Activated naive CD8-positive, alpha-beta T cell treated with anti-CD3 and anti-CD28 coated beads, Interleukin-2, amount 50 U/mL, for 24 hours (primary cell): ENCODE measurements around the gene BARX2.

Experiments used
- ATAC-seq: fragments of 150-1000 bp; cut with Tn5 transposase; one replicate; pipeline ENCODE4 v1.10.0; 2021
- DNase-seq: peaks from one replicate; pipeline ENCODE4 v3.0.0; 2021
- H3K27ac Mint-ChIP-seq: one replicate; pipeline ENCODE4 v1.8.0; 2021; ENCODE audit warnings: mild to moderate bottlenecking, mixed read lengths
- H3K27me3 Mint-ChIP-seq: one replicate; pipeline ENCODE4 v1.8.0; 2021; ENCODE audit warnings: mixed read lengths
- H3K36me3 Mint-ChIP-seq: one replicate; pipeline ENCODE4 v1.8.0; 2021; ENCODE audit warnings: low read depth, mixed read lengths
- H3K4me1 Mint-ChIP-seq: one replicate; pipeline ENCODE4 v1.8.0; 2021; ENCODE audit warnings: mixed read lengths
- H3K4me3 Mint-ChIP-seq: one replicate; pipeline ENCODE4 v1.8.0; 2021; ENCODE audit warnings: mild to moderate bottlenecking, moderate library complexity, mixed read lengths
- H3K9me3 Mint-ChIP-seq: one replicate; pipeline ENCODE4 v1.8.0; 2021; ENCODE audit warnings: mixed read lengths

Gene BARX2

DNA sequence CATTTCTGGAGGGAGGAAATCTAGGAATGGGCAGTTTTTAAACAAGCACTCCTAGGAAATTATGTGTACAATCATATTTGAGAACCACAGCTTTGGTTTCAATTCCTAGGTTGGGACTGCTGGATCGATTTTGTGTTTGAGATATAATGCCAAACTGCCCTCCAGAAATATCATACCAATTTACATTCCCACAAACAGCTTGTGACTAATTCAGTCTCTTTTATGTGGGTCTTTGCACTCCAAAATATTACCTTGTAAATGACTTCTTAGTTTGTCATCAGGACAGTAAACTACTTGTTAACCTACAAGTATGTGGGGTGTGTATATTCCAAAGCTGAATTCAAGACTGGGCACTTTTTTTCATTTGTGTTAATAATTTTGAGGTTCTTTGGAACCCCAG lies 9.8 kb upstream of the BARX2 start:
- H3K27me3 Mint-ChIP-seq = peaks cover 54% of the 10 kb centered on the region
- no peaks in the 10 kb centered on the region for H3K9me3 Mint-ChIP-seq
- H3K27ac Mint-ChIP-seq = no peak overlapping the region
- DNase-seq (no peak), ATAC-seq (no peak)
- no peak overlapping the region for H3K4me3 Mint-ChIP-seq
- H3K4me1 Mint-ChIP-seq = no peaks in the 10 kb centered on the region
- no peaks in the 10 kb centered on the region for H3K36me3 Mint-ChIP-seq

DNA sequence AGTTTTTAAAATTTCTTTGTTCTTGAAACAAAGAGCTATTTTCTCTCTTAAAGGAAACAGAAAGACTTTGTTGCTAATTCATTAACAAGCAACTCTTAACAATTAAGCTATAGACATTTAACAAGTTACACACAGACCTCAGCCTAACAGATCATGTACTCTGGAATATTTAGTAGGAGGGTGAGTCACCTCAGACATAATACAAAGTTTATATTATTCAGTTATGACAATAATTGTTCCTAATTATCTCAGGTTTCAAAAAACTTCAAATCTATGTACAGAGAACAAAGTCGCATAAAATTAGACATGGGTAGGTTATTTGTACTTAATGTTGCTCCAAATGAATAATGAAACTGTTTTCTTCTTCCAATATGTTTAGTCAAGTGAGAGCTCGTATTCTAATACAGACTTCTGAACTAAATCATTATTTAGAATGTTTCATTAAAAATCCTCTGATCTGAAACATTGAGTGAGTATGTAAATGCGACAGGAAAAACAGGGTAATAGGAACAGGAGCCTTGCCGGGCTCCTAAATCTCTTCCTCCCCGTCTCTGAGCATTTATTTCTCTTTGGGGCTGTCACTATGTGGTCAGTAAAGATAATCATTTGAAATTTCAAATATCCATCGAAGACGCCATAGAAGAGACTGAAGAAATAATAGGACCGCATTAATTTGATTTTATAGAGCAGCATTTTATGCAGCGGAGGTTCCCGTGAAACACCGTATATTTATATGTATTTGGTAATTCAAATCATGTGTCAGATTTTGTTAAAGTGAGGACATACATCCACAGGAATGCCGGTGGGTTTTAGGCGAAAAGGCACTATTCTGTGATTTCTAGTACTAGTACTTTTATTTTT lies 8.7 kb upstream of the BARX2 start:
- H3K4me3 Mint-ChIP-seq = no peak overlapping the region
- ATAC-seq (no peak), DNase-seq (no peak)
- no peaks in the 10 kb centered on the region for H3K9me3 Mint-ChIP-seq
- H3K36me3 Mint-ChIP-seq = no peaks in the 10 kb centered on the region
- peaks cover 63% of the 10 kb centered on the region for H3K27me3 Mint-ChIP-seq
- H3K27ac Mint-ChIP-seq = no peak overlapping the region
- H3K4me1 Mint-ChIP-seq = peaks cover 2% of the 10 kb centered on the region

DNA sequence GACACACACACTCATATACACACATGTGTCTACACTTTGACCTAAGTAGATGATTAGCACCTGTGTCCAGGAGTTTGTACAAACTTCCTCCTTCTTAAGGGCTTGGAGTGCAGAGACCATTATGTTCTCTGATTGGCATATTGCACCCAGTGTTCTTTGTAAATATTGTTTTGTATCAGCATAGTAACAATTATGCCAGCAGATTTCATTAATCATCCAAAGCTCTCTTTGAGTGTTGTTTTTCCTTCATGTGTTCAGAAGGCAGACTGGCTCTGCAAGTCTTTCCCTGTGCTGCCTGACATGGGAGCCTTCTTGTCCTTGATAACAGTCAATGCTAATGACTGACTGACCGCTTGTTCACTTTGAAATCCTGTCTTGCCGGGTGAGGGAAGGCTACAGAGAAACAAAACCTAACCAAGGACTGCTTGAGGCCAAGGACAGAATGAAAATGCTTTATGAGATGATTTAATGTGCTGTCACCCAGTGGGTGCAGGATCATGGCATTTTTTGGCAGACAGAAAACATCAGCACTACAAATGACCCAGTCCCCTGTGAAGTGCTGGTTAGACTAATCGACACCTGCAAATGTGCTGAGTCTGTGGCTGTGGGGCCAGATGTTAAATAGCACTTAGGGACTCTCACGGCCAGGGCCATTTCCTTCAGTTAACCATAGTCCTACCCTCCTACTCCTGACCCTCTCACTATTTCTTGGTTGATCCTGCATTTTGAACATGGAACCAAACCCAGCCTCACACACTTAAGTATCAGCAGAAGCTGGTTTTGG lies 6.6 kb upstream of the BARX2 start:
- Mint-ChIP-seq H3K4me3 (no peak overlapping the region), H3K9me3 (no peaks in the 10 kb centered on the region), H3K4me1 (peaks cover 13% of the 10 kb centered on the region), H3K27me3 (peaks cover 80% of the 10 kb centered on the region), H3K27ac (no peak overlapping the region), H3K36me3 (no peaks in the 10 kb centered on the region)
- DNase-seq (no peak), ATAC-seq (no peak)

DNA sequence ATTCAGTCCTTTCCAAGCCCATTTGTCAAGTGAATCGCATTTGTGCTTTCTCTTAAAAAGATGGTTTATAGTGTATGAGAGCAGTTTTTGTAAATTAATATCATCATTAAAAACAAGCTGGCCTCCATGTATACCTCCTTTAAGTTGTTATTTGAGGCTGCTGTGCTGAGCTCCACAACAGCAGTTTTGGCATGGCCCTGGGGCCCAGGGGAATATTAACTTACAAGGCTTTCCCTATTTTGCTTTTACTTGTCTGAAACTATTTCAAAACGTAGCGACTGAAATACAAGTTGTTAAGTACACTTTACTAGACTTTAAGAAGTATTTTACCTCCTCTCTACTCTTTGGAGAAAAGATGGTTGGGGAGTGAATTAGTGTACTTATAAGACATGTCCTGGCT lies 4.9 kb upstream of the BARX2 start:
- DNase-seq (no peak), ATAC-seq (no peak)
- Mint-ChIP-seq H3K4me1 (peaks cover 23% of the 10 kb centered on the region), H3K36me3 (no peaks in the 10 kb centered on the region), H3K27ac (no peak overlapping the region), H3K9me3 (no peaks in the 10 kb centered on the region), H3K4me3 (no peak overlapping the region), H3K27me3 (peaks cover 90% of the 10 kb centered on the region)

DNA sequence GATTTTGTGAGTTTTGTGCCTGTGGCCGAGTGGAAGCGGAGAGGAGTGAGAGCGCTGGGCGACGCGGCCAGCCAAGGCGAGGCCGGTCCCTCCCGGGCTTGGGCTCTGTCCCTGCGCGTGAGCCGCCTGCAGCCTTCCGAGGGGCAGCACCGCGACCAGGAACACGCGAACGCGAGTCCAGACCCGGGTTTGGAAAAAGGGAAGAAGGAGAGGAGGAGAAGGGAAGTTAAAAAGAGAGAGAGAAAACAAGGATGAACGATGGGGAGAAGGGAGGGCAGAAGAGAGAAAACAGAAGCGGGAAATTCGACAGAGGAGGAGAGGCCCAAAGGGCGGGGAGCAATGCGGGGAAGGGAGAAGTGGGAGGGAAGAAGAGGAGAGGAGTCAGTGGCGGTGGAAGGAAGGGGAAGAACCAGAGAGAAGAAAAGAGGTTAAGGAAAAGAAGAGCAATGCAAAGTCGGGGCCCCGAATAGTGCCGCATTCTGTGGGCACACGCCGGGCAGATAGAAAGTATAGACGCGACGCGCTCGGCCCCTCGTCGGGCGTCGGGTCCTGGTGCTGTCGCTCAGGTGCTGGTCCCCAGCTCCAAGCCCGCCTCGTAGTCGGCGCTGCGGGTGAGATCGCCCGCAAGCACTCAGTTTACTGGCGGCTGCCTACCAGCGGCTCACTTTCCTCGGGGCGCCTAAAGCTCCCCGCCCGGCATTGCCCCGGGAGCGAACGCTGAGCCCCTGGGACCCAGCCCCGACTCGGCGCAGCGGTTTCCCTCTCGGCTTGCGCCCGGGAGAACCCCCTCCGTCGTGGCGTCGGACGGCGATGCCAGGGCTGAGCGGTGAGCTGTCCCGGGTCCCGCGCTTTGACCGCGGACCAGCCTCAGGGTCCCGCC lies 2.8 kb upstream of the BARX2 start:
- ATAC-seq (no peak), DNase-seq (peak; percentile 3)
- Mint-ChIP-seq H3K4me3 (peak overlapping the region; percentile 21), H3K4me1 (peaks cover 31% of the 10 kb centered on the region), H3K36me3 (no peaks in the 10 kb centered on the region), H3K27ac (no peak overlapping the region), H3K27me3 (peaks cover 92% of the 10 kb centered on the region), H3K9me3 (no peaks in the 10 kb centered on the region)

DNA sequence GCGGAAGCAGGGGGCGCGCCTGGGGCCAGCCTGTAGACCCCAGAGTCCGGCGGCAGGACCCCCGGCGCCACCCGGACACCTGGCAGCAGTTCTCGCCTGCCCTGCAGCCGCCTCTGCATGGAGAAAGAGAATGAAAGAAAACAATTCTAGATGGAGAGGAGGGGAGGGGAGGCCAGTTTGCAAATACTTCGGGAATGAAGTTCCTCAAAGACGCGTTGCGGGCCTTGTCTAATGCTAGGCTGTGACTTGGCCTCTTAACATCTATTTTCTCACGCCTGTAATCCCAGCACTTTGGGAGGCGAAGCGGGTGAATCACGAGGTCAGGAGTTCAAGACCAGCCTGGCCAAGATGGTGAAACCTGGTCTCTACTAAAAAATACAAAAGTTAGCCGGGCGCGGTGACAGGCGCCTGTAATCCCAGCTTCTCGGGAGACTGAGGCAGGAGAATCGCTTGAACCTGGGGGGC lies 2.1 kb upstream of the BARX2 start:
- no peak for DNase-seq
- no peak for ATAC-seq
- Mint-ChIP-seq H3K4me1 (peaks cover 31% of the 10 kb centered on the region), H3K36me3 (no peaks in the 10 kb centered on the region), H3K27me3 (peaks cover 90% of the 10 kb centered on the region), H3K4me3 (peak overlapping the region; percentile 67), H3K27ac (no peak overlapping the region), H3K9me3 (no peaks in the 10 kb centered on the region)

DNA sequence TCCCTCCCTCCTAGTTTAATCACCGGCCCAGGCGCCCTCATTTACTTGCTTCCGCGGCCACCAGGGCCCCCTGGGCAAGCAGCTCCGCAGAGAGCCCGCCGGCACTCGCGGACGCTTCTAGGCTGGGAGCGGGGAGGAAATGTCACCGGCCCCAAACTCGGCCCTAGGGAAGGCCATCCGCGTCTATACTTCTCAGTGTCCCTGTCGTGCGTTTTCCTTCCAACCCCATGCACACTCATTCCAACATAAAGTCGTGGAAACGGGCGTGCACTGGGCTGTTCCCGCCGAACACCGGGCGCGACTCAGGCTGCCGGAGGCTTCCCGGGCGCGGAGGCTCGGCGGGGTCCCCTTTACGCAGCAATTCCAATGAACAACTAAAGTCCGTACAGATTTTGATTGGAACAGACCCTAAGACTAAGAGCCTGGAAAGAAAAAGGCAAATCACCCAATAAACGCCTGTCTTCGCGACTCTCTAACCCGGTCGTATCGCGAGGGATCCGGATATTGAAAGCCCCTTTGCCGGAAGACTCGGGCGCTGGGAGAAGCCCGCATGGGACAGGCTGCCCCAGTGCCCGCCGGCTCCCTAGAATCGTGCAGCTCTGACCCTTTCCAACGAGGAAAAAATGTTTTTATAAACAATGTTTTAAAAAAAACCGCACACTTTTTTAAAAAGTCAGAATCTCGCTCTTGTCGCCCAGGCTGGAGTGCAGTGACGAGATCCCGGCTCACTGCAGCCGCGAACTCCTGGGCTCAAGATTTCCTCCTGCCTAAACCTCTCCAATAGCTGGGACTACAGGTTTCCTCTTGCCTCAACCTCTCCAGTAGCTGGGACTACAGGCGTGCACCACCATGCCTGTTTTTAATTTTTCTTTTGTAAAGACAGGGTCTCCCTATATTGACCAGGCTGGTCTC lies 1.3 kb upstream of the BARX2 start:
- peak; percentile 11 for DNase-seq
- Mint-ChIP-seq H3K27ac (no peak overlapping the region), H3K36me3 (no peaks in the 10 kb centered on the region), H3K27me3 (peaks cover 87% of the 10 kb centered on the region), H3K4me3 (peak overlapping the region; percentile 67), H3K4me1 (peaks cover 31% of the 10 kb centered on the region), H3K9me3 (no peaks in the 10 kb centered on the region)
- ATAC-seq = no peak

DNA sequence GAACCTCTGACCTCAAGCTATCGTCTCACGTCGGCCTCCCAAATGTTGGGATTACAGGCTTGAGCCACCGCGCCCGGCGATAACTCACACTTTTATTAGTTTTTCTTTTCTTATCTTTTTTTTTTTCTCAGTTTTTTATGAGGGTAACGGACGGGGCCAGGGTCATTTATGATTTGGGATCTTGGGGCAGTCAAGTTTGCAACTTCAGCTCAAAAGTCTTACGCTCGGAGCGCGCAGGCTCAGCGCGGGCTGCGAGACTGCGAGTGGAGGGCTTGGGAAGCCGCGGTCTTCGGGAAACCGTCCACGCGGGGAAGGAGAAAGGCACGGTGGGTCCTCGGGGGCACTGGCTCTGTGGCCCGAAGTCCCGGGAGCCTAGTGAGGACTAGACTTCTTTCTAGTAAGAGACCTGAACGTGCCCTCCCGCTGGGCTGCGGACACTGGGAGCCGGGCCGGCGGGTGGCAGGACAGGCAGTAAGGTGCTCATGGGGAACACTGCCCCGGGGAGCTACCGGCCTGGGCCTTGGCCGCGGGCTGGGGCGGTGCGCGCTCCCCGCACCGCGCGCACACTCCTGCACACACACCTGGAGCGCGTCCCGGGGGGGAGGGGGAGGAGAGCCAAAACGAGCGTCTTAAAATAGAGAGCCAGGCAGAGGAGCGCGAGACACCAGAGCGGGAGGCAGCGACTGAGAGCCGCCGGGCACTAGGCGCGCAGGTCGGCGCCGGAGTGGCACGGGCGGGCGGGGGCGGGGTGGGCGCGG lies 476 bp upstream of the BARX2 start:
- H3K27ac Mint-ChIP-seq = no peak overlapping the region
- H3K4me1 Mint-ChIP-seq = peaks cover 31% of the 10 kb centered on the region
- H3K4me3 Mint-ChIP-seq = peak overlapping the region; percentile 67
- H3K9me3 Mint-ChIP-seq = no peaks in the 10 kb centered on the region
- H3K27me3 Mint-ChIP-seq = peaks cover 83% of the 10 kb centered on the region
- no peaks in the 10 kb centered on the region for H3K36me3 Mint-ChIP-seq
- ATAC-seq = peak; percentile 15
- peak; percentile 14 for DNase-seq

DNA sequence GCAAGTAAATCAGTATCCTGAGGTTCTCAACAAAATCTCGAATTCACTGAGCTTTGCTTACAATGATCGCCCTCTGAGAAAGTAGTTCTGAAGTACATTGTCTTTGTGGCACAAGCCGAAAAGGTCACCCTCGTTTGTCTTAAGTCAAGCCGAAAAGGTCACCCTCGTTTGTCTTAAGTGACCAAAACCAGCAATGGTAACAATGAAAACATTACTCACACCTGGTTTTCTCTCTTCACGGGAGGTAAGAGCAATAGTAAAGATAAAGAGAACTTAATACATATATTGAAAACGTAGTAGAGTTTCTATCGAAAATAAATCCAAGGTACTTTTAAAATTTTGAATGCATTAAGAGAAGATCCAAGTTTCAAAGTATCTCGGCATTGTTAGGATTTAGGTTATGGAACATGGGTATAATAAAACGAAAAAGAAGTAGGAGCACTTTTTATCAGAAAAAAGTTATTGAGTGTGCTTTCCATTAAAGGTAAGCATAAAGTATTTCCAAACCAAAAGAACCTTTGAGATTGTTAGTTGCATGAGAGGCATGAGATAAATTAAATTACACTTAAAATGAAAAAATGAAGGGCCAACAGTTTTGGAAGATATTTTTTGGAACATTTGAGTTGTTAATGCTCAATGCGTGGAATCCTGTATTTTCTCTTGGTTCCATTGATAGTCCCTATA lies 1.2 kb downstream of the BARX2 start:
- Mint-ChIP-seq H3K4me1 (peaks cover 31% of the 10 kb centered on the region), H3K27ac (no peak overlapping the region), H3K27me3 (peaks cover 81% of the 10 kb centered on the region), H3K9me3 (no peaks in the 10 kb centered on the region), H3K4me3 (peak overlapping the region; percentile 30), H3K36me3 (no peaks in the 10 kb centered on the region)
- ATAC-seq (peak; percentile 12), DNase-seq (no peak)

DNA sequence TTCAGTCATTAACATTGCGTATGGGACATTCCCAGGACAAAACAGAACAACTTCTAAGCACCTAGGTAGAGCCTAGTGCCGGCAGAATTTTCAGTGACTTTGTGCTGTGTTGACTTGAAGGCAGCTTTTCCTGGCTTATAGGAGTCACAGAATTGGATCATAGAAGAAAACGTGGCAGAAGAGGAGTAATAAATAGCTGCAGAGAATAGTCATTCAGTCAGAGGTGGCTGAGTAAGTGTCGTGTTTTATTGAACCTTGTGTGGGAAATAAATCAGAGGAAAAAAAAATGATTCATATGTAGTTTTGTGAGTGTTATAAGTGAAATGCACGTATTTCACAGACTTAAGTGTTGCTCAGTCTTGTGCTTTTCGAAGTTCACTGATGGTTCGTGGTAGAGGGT lies 2.1 kb downstream of the BARX2 start:
- peaks cover 26% of the 10 kb centered on the region for H3K4me1 Mint-ChIP-seq
- no peak overlapping the region for H3K4me3 Mint-ChIP-seq
- no peak for ATAC-seq
- peaks cover 73% of the 10 kb centered on the region for H3K27me3 Mint-ChIP-seq
- H3K27ac Mint-ChIP-seq = no peak overlapping the region
- no peaks in the 10 kb centered on the region for H3K9me3 Mint-ChIP-seq
- H3K36me3 Mint-ChIP-seq = no peaks in the 10 kb centered on the region
- DNase-seq = no peak

DNA sequence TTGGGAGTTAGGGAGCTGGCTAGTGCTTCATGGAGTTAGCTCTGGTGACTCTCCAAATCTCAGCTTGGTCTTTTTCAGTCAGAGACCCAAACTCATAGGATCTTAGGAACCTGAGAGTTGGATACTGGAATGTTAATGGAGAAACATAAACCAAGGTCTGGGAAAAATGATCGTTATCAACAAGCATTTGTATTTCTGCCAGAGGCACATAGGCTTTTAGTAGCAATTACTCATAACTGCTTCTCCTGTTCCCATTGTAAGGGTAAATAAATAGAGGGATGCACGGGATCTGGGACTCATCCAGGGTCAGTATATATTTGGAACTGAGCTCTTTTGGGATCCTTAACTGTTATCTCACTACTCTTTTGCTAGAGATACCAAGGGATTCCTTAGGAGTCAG lies 4.8 kb downstream of the BARX2 start:
- Mint-ChIP-seq H3K9me3 (no peaks in the 10 kb centered on the region), H3K4me3 (no peak overlapping the region), H3K36me3 (no peaks in the 10 kb centered on the region), H3K4me1 (peaks cover 7% of the 10 kb centered on the region), H3K27ac (no peak overlapping the region), H3K27me3 (peaks cover 65% of the 10 kb centered on the region)
- ATAC-seq = no peak
- no peak for DNase-seq

DNA sequence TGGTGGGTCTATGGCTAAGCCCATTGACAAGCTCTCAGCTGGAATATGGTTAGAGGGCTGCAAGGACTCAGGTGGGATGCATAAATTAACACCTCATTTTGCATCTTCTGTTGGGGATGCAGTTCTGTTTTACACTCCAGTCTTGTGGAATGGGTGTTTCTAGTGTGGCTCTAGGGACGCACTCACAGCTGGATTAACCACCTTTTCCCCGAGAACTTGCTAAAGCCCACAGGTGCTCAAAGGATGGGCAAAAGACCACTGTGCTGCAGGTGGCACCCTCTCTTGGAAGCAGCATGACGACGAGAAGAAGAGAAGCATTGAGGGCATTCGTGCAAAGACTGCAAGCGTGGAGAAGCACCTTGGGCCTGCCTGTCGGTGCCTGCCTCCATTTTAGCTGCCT lies 6.9 kb downstream of the BARX2 start:
- Mint-ChIP-seq H3K9me3 (no peaks in the 10 kb centered on the region), H3K36me3 (no peaks in the 10 kb centered on the region), H3K27ac (no peak overlapping the region), H3K4me3 (no peak overlapping the region), H3K4me1 (no peaks in the 10 kb centered on the region), H3K27me3 (peaks cover 60% of the 10 kb centered on the region)
- DNase-seq (no peak), ATAC-seq (no peak)

DNA sequence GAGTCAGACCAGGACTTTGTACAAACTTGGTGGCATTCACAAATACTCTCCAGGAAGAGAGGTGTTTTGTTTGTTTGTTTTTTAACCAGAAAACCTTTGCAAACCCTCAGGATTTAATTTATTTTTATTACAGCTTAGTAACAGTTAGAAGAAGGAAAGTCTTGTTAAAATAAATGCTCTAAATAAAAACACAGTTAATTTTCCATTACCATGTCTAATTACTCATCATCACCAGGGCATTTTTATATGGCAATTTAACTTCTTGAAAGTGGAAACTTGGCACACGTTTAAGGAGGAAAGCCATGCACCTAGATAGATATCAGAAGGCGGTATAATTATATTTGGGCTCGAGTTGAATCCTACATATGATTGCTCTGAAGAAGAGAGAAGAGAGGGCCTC lies 7.4 kb downstream of the BARX2 start:
- no peak overlapping the region for H3K4me3 Mint-ChIP-seq
- H3K4me1 Mint-ChIP-seq = no peaks in the 10 kb centered on the region
- DNase-seq (no peak), ATAC-seq (no peak)
- H3K27ac Mint-ChIP-seq = no peak overlapping the region
- no peaks in the 10 kb centered on the region for H3K9me3 Mint-ChIP-seq
- no peaks in the 10 kb centered on the region for H3K36me3 Mint-ChIP-seq
- peaks cover 56% of the 10 kb centered on the region for H3K27me3 Mint-ChIP-seq
